ENCODE results near the gene MOB1B. TPM values are rescaled to one million over a fixed set of nuclear protein-coding genes. Genes with fewer than 3 reads are reported as not detected.
"Not testable (repeated sequence)": the region's sequence is repeated elsewhere in the genome, so short reads cannot be mapped to it uniquely, and the experiment has no call there.

Gene MOB1B
- total and polyA plus RNA-seq, 3 donors from 2014 or later = 8.9 to 16.4 (median 15.0) TPM

DNA sequence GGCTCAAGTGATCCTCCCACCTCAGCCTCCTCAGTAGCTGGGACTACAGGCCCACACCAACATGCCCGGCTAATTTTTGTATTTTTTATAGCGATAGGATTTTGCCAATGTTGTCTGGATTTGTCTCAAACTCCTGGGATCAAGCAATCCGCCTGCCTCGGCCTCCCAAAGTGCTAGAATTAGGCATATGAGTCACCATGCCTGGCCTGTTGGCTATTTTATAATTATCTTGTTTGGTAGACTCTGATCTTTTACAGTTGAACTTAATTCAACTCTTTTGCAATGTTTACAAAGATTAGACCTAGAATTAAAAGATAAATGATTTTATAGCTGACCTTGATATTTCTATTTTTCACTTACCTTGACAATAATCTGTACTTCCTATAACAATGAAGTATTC, 109.3 kb downstream of the MOB1B start:
- Histone ChIP-seq H3K36me3 (ENCODE audit: low read depth, missing control alignments) (no peaks in the 10 kb centered on the region), H3K27me3 (no peaks in the 10 kb centered on the region), H3K27ac (no peak overlapping the region), H3K4me3 (no peak overlapping the region), H3K9me3 (no peaks in the 10 kb centered on the region), H3K4me1 (no peaks in the 10 kb centered on the region)
- DNase-seq = no peak
- 88 to 91% methylated on average over 4 of the region's 4 CpGs for WGBS, 2 donors
- intact Hi-C loops (cut with DNase I; ENCODE audit: low total_unique reads) = no loop called here
- TF ChIP-seq, protein P1, sequence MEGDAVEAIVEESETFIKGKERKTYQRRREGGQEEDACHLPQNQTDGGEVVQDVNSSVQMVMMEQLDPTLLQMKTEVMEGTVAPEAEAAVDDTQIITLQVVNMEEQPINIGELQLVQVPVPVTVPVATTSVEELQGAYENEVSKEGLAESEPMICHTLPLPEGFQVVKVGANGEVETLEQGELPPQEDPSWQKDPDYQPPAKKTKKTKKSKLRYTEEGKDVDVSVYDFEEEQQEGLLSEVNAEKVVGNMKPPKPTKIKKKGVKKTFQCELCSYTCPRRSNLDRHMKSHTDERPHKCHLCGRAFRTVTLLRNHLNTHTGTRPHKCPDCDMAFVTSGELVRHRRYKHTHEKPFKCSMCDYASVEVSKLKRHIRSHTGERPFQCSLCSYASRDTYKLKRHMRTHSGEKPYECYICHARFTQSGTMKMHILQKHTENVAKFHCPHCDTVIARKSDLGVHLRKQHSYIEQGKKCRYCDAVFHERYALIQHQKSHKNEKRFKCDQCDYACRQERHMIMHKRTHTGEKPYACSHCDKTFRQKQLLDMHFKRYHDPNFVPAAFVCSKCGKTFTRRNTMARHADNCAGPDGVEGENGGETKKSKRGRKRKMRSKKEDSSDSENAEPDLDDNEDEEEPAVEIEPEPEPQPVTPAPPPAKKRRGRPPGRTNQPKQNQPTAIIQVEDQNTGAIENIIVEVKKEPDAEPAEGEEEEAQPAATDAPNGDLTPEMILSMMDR (IDR thresholded peaks at IDR 0.05) = no peak
- no peak for TF ChIP-seq POLR2A (IDR thresholded peaks at IDR 0.05)

DNA sequence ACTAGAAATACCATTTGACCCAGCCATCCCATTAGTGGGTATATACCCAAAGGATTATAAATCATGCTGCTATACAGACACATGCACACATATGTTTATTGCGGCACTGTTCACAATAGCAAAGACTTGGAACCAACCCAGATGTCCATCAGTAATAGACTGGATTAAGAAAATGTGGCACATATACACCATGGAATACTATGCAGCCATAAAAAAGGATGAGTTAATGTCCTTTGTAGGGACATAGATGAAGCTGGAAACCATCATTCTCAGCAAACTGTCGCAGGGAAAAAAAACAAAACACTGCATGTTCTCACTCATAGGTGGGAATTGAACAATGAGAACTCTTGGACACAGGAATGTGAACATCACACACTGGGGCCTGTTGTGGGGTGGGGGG, 115.2 kb downstream of the MOB1B start:
- WGBS, 2 donors = 93 to 94% methylated on average over 2 of the region's 2 CpGs
- H3K27ac ChIP-seq; DNase-seq; H3K4me1 ChIP-seq; H3K9me3 ChIP-seq; H3K27me3 ChIP-seq; intact Hi-C loops (cut with DNase I; ENCODE audit: low total_unique reads); H3K36me3 ChIP-seq (ENCODE audit: low read depth, missing control alignments); H3K4me3 ChIP-seq: not testable (repeated sequence)

DNA sequence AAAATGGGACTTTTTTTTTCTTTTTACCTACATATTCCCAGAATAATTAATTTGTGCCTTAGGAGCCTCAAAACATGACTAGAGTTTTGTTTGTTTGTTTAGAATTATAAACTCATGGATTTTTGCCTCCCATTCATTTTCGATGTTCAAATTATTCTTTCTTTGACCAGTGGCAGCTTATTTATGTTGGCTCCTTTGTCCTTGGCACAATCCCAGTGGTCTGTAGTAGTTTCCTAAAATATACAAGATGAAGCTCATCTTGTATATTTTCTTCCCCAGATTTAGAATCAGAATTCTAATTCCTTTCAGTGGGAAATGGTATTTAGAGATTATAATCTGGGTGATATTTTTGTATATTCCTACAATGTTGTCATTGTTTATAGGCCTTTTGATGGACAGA, 118.4 kb downstream of the MOB1B start:
- H3K4me1 ChIP-seq = no peaks in the 10 kb centered on the region
- 55 to 60% methylated on average over 1 of the region's 1 CpG for WGBS, 2 donors
- intact Hi-C loops (cut with DNase I; ENCODE audit: low total_unique reads) = no loop called here

DNA sequence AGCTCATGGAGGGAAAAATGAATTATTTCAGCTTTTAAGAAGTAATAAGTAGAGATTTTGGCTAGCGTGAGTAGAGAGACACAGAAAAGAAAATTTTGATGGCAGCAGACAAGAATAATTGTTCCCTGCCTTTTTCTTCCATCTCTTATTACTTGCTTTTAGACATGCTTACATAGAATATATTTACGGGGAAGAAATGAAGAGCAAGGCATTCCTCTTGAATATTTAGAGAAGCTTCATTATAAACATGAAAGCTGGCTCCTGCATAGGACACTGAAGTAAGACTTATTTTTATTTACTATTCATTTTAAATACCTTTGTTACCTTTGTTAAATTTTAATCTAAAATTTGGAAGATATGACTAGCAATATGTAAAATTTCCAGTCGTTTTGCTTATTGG, 123.5 kb downstream of the MOB1B start:
- H3K4me1 ChIP-seq = peaks cover 6% of the 10 kb centered on the region
- H3K36me3 ChIP-seq (ENCODE audit: low read depth, missing control alignments) = no peaks in the 10 kb centered on the region
- H3K4me3 ChIP-seq = no peak overlapping the region
- no peaks in the 10 kb centered on the region for H3K27me3 ChIP-seq
- no peaks in the 10 kb centered on the region for H3K9me3 ChIP-seq
- no peak for TF ChIP-seq POLR2A (IDR thresholded peaks at IDR 0.05)
- TF ChIP-seq, protein P1 (IDR thresholded peaks at IDR 0.05) = no peak
- WGBS, 2 donors = 77 to 79% methylated on average over 3 of the region's 3 CpGs
- intact Hi-C loops (cut with DNase I; ENCODE audit: low total_unique reads) = no loop called here
- no peak overlapping the region for H3K27ac ChIP-seq
- DNase-seq = no peak

More for the DNA sequence above, 118.4 kb downstream of the MOB1B start:
- Histone ChIP-seq H3K36me3 (ENCODE audit: low read depth, missing control alignments) (no peaks in the 10 kb centered on the region), H3K4me3 (no peak overlapping the region), H3K27me3 (no peaks in the 10 kb centered on the region), H3K27ac (no peak overlapping the region), H3K9me3 (no peaks in the 10 kb centered on the region)
- TF ChIP-seq, protein P1 (IDR thresholded peaks at IDR 0.05) = no peak
- no peak for TF ChIP-seq POLR2A (IDR thresholded peaks at IDR 0.05)
- DNase-seq = no peak

DNA sequence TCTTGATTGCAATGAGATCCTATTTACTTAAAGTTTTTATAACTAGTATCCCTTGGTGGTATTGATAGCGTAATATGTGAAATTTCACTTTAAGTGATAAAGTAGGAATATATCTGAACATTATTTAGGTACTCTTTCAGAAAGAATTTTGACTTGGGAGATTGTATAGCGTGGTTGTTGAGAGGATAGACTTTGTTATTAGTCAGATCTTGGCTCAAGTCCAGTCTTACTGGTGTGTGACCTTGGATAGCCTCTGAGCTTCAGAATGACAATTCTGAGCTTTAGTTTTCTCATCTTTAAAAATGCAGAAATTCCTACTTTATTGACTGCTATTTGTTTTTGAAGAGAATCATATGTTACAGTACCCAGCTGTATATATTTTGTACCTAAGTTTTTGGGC, 123.9 kb downstream of the MOB1B start:
- Histone ChIP-seq H3K27me3 (no peaks in the 10 kb centered on the region), H3K9me3 (no peaks in the 10 kb centered on the region), H3K4me3 (no peak overlapping the region), H3K27ac (no peak overlapping the region), H3K4me1 (peaks cover 6% of the 10 kb centered on the region), H3K36me3 (ENCODE audit: low read depth, missing control alignments) (no peaks in the 10 kb centered on the region)
- intact Hi-C loops (cut with DNase I; ENCODE audit: low total_unique reads) = no loop called here
- peak; percentile 36 for DNase-seq
- TF ChIP-seq, protein P1 (IDR thresholded peaks at IDR 0.05) = no peak
- TF ChIP-seq POLR2A (IDR thresholded peaks at IDR 0.05) = no peak
- WGBS, 2 donors = 60 to 74% methylated on average over 2 of the region's 2 CpGs
